Measurements from ENCODE around the gene TANC1. TPM values are rescaled to one million over a fixed set of nuclear protein-coding genes. Genes with fewer than 3 reads are reported as not detected.

TANC1 gene
- total RNA-seq, 2 experiments from 2014 or later, result 0.48 to 0.55 TPM

DNA sequence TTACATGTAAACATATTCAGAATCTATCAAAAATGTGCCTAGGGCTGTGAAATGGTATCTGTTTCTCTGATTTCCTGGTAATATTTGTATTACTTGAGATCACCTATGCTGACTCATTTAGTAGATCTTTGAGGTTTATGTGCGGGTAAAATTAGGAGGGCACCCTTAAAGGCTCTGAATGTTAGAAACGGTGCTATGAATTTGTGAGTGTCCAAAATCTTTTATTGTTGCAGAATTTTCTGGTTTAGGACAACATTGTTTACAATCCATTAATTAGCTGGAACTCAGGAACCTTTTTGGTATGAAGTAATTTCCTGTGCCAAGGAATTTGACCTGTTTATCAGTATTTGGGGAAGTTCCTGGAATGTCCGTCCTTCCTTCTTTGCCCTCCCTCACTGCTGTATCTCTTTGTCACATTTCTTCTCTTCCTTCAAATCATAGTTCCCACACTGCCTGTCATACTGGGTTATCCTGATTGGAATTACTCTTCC lies 130.5 kb downstream of the TANC1 start:
- H3K4me1 Mint-ChIP-seq, result peaks cover 18% of the 10 kb centered on the region
- CTCF ChIA-PET, result interaction anchor here (0.6 kb wide), 1 partner anchor 14 kb away, joined by 3 read pairs; no protein-coding TSS in a partner anchor

DNA sequence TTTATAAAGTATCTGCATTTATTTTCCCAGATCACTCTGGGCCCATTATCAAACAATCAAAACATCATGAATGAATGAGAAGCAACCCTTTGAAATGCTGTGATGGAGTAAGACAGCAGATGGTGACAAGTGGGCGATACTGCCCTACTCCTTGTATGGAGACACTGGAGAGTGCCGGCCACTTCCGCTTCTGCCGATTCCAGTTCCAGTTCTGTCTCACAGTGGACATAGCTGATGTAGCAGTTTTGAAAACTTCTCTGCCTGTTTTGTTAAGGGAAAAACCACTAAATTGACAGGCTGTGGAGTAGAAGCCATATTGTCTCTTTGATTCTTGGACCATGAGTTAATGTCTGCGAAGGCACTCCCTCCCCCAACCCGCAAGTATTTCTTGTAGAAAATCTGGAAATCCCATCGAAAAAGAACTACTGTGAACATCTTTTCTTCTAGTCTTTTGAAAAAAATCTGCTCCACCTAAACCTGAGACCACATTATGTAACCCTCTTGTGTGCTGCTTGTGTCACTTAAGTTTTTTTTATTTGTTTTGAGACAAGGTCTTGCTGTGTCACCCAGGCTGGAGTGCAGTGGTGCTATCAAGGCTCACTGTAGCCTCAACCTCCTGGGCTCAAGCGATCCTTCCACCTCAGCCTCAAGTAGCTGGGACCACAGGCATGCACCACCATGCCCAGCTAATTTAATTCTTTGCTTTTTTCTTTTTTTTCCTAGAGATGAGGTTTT lies 133.5 kb downstream of the TANC1 start:
- Mint-ChIP-seq H3K27me3 (peaks cover 2% of the 10 kb centered on the region), H3K4me1 (peaks cover 15% of the 10 kb centered on the region), H3K4me3 (no peak overlapping the region), H3K9me3 (peaks cover 2% of the 10 kb centered on the region), H3K27ac (no peak overlapping the region), H3K36me3 (ENCODE audit: low read depth) (no peaks in the 10 kb centered on the region)
- POLR2A ChIA-PET, result no interaction called here
- DNase-seq, result no peak
- CTCF ChIA-PET, result no interaction called here

More for the DNA sequence above, 130.5 kb downstream of the TANC1 start:
- H3K9me3 Mint-ChIP-seq, result peaks cover 15% of the 10 kb centered on the region
- H3K27ac Mint-ChIP-seq, result no peak overlapping the region
- POLR2A ChIA-PET, result no interaction called here
- no peak overlapping the region for H3K4me3 Mint-ChIP-seq
- DNase-seq, result no peak
- peaks cover 4% of the 10 kb centered on the region for H3K27me3 Mint-ChIP-seq
- peaks cover 4% of the 10 kb centered on the region for H3K36me3 Mint-ChIP-seq (ENCODE audit: low read depth)

GRCh38 chr2:159103411-159103810 lies 135.0 kb downstream of the TANC1 start:
- CTCF ChIA-PET, result no interaction called here

GRCh38 chr2:159106109-159106508 lies 137.7 kb downstream of the TANC1 start:
- ChIA-PET POLR2A (no interaction called here), CTCF (no interaction called here)
- no peak overlapping the region for H3K4me3 Mint-ChIP-seq
- H3K27ac Mint-ChIP-seq, result no peak overlapping the region
- DNase-seq, result no peak
- H3K27me3 Mint-ChIP-seq, result peaks cover 12% of the 10 kb centered on the region
- no peaks in the 10 kb centered on the region for H3K4me1 Mint-ChIP-seq
- no peaks in the 10 kb centered on the region for H3K36me3 Mint-ChIP-seq (ENCODE audit: low read depth)
- H3K9me3 Mint-ChIP-seq, result no peaks in the 10 kb centered on the region

More at GRCh38 chr2:159103411-159103810, 135.0 kb downstream of the TANC1 start:
- no peaks in the 10 kb centered on the region for H3K9me3 Mint-ChIP-seq
- no peaks in the 10 kb centered on the region for H3K36me3 Mint-ChIP-seq (ENCODE audit: low read depth)
- H3K4me3 Mint-ChIP-seq, result no peak overlapping the region
- H3K4me1 Mint-ChIP-seq, result peaks cover 14% of the 10 kb centered on the region
- H3K27me3 Mint-ChIP-seq, result peaks cover 7% of the 10 kb centered on the region
- H3K27ac Mint-ChIP-seq, result no peak overlapping the region
- no peak for DNase-seq
- POLR2A ChIA-PET, result no interaction called here

DNA sequence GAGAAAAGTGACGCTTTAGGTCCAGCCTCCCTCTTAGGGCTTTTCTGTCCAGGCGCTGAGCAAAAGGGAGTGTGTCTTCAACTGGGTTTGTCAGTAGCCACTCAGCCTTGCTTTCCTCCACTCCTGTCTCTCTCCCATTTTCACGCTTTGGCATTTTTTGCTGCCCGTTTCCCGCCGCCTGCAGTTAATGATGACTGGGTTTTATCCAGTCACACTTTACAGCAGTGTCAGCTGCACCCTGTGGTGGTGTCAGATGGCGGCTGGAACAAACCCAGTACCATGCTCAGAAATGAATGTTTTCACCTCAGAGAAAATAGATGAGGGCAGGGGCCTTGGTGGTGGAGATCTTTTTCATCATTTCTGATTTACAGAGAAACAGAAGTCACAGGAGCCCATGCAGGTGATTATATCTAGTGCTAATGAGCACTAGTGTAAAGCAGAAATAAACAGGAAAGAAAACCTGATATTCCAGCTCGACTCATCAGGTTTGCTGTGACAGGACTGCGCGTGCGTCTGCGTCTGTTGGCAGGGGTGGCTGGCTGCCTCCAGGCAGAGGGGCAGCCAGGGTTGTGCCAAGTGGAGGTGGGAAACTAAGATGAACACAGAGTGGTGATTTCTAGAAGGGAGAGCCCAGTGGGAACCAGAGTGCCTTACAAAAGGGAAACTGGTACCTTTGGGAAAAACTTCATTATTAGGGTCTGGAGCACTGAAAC lies 139.9 kb downstream of the TANC1 start:
- H3K27me3 Mint-ChIP-seq, result peaks cover 10% of the 10 kb centered on the region
- POLR2A ChIA-PET, result no interaction called here
- H3K4me3 Mint-ChIP-seq, result no peak overlapping the region
- CTCF ChIA-PET, result no interaction called here
- no peak overlapping the region for H3K27ac Mint-ChIP-seq
- no peaks in the 10 kb centered on the region for H3K4me1 Mint-ChIP-seq
- DNase-seq, result no peak
- H3K36me3 Mint-ChIP-seq (ENCODE audit: low read depth), result no peaks in the 10 kb centered on the region
- H3K9me3 Mint-ChIP-seq, result no peaks in the 10 kb centered on the region

GRCh38 chr2:159109517-159109916 lies 141.1 kb downstream of the TANC1 start:
- Mint-ChIP-seq H3K27me3 (peaks cover 10% of the 10 kb centered on the region), H3K36me3 (ENCODE audit: low read depth) (no peaks in the 10 kb centered on the region), H3K4me3 (no peak overlapping the region), H3K27ac (no peak overlapping the region), H3K9me3 (no peaks in the 10 kb centered on the region), H3K4me1 (no peaks in the 10 kb centered on the region)
- no peak for DNase-seq
- POLR2A ChIA-PET, result no interaction called here
- CTCF ChIA-PET, result no interaction called here

DNA sequence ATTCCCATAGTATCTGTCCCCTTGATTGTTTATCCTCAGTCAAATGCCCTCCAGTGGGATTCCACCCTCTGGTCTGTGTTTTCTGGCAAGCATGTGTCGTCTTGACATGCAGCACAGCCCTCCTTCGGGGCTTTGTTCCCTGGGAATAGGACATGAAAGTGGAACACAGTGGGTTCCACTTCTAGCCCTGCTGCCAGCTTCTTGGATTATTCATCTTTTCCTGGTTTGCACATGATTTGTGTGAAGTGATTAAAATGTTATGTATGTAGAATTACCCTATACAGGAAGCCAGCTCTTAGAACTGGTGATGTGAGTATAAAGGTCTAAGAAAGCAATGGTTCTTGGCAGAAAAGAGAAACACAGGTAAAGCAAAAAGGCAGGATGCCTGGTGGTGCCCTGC lies 142.3 kb downstream of the TANC1 start:
- H3K27ac Mint-ChIP-seq, result no peak overlapping the region
- no peaks in the 10 kb centered on the region for H3K36me3 Mint-ChIP-seq (ENCODE audit: low read depth)
- H3K9me3 Mint-ChIP-seq, result no peaks in the 10 kb centered on the region
- no peaks in the 10 kb centered on the region for H3K4me1 Mint-ChIP-seq
- DNase-seq, result no peak
- no peak overlapping the region for H3K4me3 Mint-ChIP-seq
- peaks cover 10% of the 10 kb centered on the region for H3K27me3 Mint-ChIP-seq
- POLR2A ChIA-PET, result no interaction called here
- CTCF ChIA-PET, result no interaction called here

- ChIA-PET CTCF (no interaction called here), POLR2A (no interaction called here)
- no peak for DNase-seq
- no peaks in the 10 kb centered on the region for H3K4me1 Mint-ChIP-seq
- H3K27me3 Mint-ChIP-seq, result peaks cover 10% of the 10 kb centered on the region
- H3K36me3 Mint-ChIP-seq (ENCODE audit: low read depth), result no peaks in the 10 kb centered on the region
- no peak overlapping the region for H3K27ac Mint-ChIP-seq
- H3K9me3 Mint-ChIP-seq, result no peaks in the 10 kb centered on the region
- H3K4me3 Mint-ChIP-seq, result no peak overlapping the region
Observed at GRCh38 chr2:159111346-159111927, 143.0 kb downstream of the TANC1 start.

DNA sequence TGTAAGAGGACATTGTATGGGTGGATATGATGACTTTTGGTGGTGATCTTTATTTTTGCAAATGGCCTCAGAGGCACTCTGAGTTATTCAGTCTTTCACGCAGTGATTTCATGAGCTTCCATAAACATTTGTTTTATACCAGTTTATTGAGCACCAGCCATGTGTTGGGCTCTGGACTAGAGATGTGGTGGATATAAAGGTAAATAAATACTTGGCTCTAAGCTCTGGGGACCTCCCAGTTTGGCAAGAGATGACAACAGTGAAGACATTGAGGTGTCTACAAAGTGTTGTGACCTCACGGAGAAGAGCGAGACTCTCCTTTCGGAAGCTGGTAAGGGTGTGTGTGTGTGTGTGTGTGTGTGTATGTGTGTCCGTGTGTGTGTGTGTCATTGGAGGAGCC lies 146.4 kb downstream of the TANC1 start:
- DNase-seq, result no peak
- ChIA-PET CTCF (interaction anchor here (0.5 to 1.3 kb wide), 2 partner anchors 53 to 165 kb away, joined by 3 read pairs; no protein-coding TSS in a partner anchor), POLR2A (no interaction called here)
- Mint-ChIP-seq H3K27me3 (peaks cover 2% of the 10 kb centered on the region), H3K4me3 (no peak overlapping the region), H3K27ac (no peak overlapping the region), H3K36me3 (ENCODE audit: low read depth) (no peaks in the 10 kb centered on the region), H3K9me3 (no peaks in the 10 kb centered on the region), H3K4me1 (peaks cover 2% of the 10 kb centered on the region)

DNA sequence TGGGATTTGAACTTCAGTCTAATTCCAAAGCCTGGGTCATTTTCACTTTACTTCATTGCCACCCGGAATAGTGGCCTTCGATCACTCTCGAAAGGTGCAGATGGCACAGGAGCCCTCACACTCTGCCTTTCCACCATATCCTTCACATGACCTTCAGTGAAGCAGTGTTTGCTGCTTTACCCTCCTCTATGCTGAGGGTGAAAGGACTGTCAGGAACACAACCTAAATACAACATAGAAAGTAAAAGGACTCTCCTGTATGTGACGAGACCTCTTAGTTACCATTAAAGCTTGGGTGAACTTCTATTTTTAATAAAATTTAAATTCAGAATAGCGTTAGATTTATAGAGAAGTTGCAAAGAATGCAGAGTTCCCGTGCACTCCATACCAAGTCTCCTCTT lies 148.5 kb downstream of the TANC1 start:
- H3K27me3 Mint-ChIP-seq, result no peaks in the 10 kb centered on the region
- no peak for DNase-seq
- no peak overlapping the region for H3K27ac Mint-ChIP-seq
- H3K36me3 Mint-ChIP-seq (ENCODE audit: low read depth), result no peaks in the 10 kb centered on the region
- no peaks in the 10 kb centered on the region for H3K9me3 Mint-ChIP-seq
- POLR2A ChIA-PET, result no interaction called here
- CTCF ChIA-PET, result interaction anchor here (0.6 to 4.8 kb wide), 2 partner anchors 34 to 215 kb away, joined by 3 to 74 read pairs; no protein-coding TSS in a partner anchor
- no peak overlapping the region for H3K4me3 Mint-ChIP-seq
- peaks cover 2% of the 10 kb centered on the region for H3K4me1 Mint-ChIP-seq

DNA sequence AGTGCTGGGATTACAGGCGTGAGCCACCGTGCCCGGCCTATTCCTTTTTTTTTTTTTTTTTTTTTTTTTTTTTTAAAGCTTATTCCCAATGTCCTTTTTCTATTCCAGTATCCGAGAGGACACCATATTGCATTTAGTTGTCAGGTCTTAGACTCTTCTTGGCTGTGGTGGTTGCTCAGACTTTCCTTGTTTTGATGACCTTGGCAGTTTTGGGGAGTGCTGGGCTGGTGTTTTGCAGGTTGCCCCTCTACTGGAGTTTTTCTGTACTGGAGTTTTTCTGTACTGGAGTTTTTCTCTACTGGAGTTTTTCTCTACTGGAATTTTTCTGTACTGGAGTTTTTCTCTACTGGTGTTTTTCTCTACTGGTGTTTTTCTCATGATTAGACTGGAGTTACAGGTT lies 149.2 kb downstream of the TANC1 start:
- Mint-ChIP-seq H3K27me3 (no peaks in the 10 kb centered on the region), H3K27ac (no peak overlapping the region), H3K9me3 (no peaks in the 10 kb centered on the region), H3K4me1 (peaks cover 2% of the 10 kb centered on the region), H3K36me3 (ENCODE audit: low read depth) (no peaks in the 10 kb centered on the region), H3K4me3 (no peak overlapping the region)
- ChIA-PET POLR2A (no interaction called here), CTCF (interaction anchor here (0.6 to 4.8 kb wide), 3 partner anchors 33 to 286 kb away, joined by 3 to 74 read pairs (median 3); no protein-coding TSS in a partner anchor)
- DNase-seq, result no peak

DNA sequence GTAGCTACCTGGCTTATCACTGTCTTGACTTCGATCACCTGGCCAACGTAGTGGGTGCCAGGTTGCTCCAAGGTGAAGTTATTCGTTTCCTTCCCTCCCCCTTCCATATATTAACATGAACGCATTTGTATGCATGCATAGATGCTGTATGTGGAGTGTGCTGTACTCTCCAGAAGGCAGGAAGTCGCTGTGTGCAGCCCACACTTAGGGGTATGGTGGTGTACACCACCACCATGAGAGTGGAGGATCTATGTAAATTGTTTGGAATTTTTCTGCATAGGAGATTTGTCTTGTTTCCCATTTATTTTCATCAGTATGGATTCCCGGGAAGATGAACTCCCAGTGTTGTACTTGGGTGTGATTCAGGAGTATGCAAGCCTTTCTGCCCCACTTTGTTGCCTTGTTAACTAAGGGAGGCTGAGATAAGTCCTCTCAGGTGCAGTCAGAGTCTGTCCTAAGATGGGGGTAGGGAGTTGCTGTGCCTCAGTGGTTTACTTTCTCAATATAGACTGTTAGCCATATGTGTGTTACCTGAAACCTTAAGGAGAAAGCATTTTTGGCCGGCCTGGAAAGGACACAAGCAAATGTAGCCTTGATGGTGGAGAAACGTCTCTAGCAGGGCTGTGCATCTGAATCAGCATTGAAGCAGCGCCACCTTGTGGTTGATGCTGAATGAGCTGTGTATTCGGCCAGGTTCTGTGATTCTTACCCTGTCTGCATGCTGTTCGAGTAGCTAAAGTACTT lies 149.8 kb downstream of the TANC1 start:
- Mint-ChIP-seq H3K27me3 (no peaks in the 10 kb centered on the region), H3K4me1 (peaks cover 2% of the 10 kb centered on the region), H3K9me3 (no peaks in the 10 kb centered on the region), H3K27ac (no peak overlapping the region), H3K36me3 (ENCODE audit: low read depth) (no peaks in the 10 kb centered on the region), H3K4me3 (no peak overlapping the region)
- ChIA-PET CTCF (interaction anchor here (0.5 to 4.8 kb wide), 39 partner anchors 9 to 904 kb away, joined by 3 to 74 read pairs (median 4); partner anchors contain the start of gene MARCHF7), POLR2A (no interaction called here)
- DNase-seq, result peak; percentile 75

Measured in activated CD4-positive, alpha-beta memory T cell treated with anti-CD3 and anti-CD28 coated beads, Interleukin-2, amount 10 ng/mL, durations not matched to agents 7 days and 5 days (primary cell).